ENCODE results near the gene HOXB7.
A peak's percentile ranks its signal among the peaks of the same experiment; 100 is the strongest.

HOXB7 gene

DNA sequence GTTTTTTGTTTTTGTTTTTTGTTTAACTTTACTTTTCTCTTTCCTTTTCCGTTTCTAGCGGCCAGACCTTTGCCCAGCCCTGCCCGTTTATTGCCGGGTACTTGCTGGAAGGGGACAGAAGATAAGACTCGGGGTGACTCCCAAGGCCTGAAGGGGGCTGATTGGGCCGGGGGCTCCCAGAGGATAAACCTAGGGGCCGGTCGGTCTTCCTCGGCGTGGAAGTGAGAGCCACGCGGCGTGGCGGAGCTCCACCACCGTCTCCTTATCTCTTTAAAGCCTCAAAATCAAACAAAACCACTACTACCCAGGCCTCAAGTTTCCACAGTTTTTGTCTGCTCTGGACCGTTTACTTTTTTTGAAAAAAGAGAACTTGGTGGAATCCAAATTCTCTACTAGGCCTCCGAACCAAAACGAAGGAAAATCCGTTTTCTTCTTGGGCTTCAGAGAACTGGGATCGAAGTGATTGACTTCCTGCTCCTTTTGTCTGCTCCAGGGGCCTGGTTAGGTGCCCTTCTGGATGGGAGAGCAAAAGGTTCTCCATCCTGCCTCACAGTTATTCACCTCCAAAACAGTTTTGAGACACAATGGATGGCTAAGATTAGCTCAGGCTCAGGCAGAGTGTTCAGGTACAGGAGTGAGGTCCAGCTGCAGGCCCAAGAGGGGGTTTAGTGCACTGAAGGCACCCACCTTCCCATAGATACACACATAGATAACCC, 23.8 kb upstream of the HOXB7 start:
- Histone ChIP-seq H3K27me3 (replicated peaks in 2 of 5; ENCODE audit: control insufficient read depth in 4 of 5, insufficient read depth in 5 of 5, low read length in 4 of 5) (peaks cover 13 to 97% (median 64%) of the 10 kb centered on the region in 5 experiments), H3K36me3 (ENCODE audit: control insufficient read depth in 4 of 4, insufficient read depth in 4 of 4, low read length in 3 of 4) (no peaks in the 10 kb centered on the region), H3K4me1 (ENCODE audit: control extremely low read depth in 1 of 4, control insufficient read depth in 4 of 4, insufficient read depth in 4 of 4, low read length in 3 of 4) (peaks cover 0 to 14% (median 6%) of the 10 kb centered on the region in 4 experiments), H3K27ac (ENCODE audit: insufficient read depth in 1 of 2, low read depth in 1 of 2, low read length in 2 of 2, poor library complexity in 1 of 2, severe bottlenecking in 2 of 2) (no peak overlapping the region), H3K4me3 (ENCODE audit: control insufficient read depth in 1 of 7, extremely low read depth in 1 of 7, insufficient read depth in 4 of 7, low read depth in 2 of 7, low read length in 6 of 7) (no peak overlapping the region), H3K9me3 (ENCODE audit: control extremely low read depth in 1 of 5, control insufficient read depth in 4 of 5, insufficient read depth in 2 of 5, low read depth in 1 of 5, low read length in 4 of 5) (no peaks in the 10 kb centered on the region)
- CTCF ChIA-PET: interaction anchor here (2.5 to 3.5 kb wide), 3 partner anchors 9 to 20 kb away, joined by 8 to 27 read pairs (median 14); partner anchors contain the start of genes HOXB8 and HOXB9
- no peak for DNase-seq
- 59% methylated on average over 8 of the region's 20 CpGs for WGBS (ENCODE audit: insufficient coverage)
- POLR2A ChIA-PET: no interaction called here

DNA sequence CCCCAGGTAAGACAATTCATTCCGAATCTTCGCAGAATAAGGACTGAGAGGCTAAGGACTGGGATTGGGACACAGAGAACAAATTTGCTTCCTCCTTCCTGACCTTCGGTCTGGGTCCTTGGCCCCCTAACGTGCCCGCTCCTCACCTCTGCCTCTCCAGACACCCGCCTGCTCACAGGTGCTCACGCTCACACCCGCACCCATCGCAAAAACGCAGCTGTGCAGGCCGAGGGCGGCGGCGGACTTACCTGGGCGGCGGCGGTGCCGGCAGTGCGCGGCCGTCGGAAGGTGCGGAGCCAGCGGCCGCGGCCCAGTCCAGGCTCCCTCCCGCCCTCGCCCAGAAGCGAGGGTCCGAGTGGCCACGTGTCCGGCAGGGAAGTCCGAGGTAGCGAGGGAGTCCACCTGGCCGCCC, 22.5 kb upstream of the HOXB7 start:
- H3K4me1 ChIP-seq (ENCODE audit: control extremely low read depth in 1 of 4, control insufficient read depth in 4 of 4, insufficient read depth in 4 of 4, low read length in 3 of 4): peaks cover 0 to 14% (median 6%) of the 10 kb centered on the region in 4 experiments
- ChIA-PET POLR2A (no interaction called here), CTCF (interaction anchor here (2.6 kb wide), 1 partner anchor 12 kb away, joined by 12 read pairs; no protein-coding TSS in a partner anchor)
- no peaks in the 10 kb centered on the region for H3K9me3 ChIP-seq (ENCODE audit: control extremely low read depth in 1 of 5, control insufficient read depth in 4 of 5, insufficient read depth in 2 of 5, low read depth in 1 of 5, low read length in 4 of 5)
- H3K36me3 ChIP-seq (ENCODE audit: control insufficient read depth in 4 of 4, insufficient read depth in 4 of 4, low read length in 3 of 4): no peaks in the 10 kb centered on the region
- WGBS (ENCODE audit: insufficient coverage): 61% methylated on average over 30 of the region's 35 CpGs
- no peak overlapping the region for H3K27ac ChIP-seq (ENCODE audit: insufficient read depth in 1 of 2, low read depth in 1 of 2, low read length in 2 of 2, poor library complexity in 1 of 2, severe bottlenecking in 2 of 2)
- peaks cover 22 to 97% (median 60%) of the 10 kb centered on the region in 5 experiments for H3K27me3 ChIP-seq (replicated peaks in 2 of 5; ENCODE audit: control insufficient read depth in 4 of 5, insufficient read depth in 5 of 5, low read length in 4 of 5)
- H3K4me3 ChIP-seq (ENCODE audit: control insufficient read depth in 1 of 7, extremely low read depth in 1 of 7, insufficient read depth in 4 of 7, low read depth in 2 of 7, low read length in 6 of 7): no peak overlapping the region
- no peak for DNase-seq

DNA sequence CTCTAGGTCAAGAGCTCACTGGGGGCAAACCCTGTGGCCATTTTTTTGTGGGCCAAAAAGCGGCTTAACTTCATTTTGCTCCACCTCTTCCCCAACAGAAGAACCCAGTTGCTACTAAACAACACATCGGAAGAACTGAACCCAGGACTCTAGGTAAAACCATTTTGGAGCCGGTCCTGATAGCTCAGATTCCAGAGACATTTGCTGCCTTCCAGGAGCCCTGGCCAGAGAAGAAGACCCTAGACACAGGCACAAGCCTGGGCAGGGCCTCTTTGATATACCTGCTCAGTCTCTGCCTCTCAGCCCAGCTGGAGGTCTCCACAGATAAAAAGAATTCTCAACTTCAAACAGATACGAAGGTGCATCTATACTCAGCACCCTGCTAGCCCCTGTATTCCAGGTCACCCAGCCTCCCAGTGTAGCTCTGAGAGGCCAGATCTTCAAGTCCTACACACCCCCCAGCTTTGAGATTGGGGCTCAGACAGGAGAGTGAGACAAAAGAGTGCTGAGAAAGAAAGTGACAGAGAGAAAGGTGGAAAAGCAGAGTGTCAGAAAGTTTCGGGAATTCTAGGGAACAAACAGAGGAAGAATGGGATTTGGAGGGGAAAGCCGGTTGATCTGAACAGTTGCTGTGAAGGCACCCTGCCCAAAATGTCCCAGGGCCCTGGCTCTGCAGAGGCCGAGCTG, 21.9 kb upstream of the HOXB7 start:
- 95% methylated on average over 7 of the region's 7 CpGs for WGBS (ENCODE audit: insufficient coverage)
- Histone ChIP-seq H3K27ac (ENCODE audit: insufficient read depth in 1 of 2, low read depth in 1 of 2, low read length in 2 of 2, poor library complexity in 1 of 2, severe bottlenecking in 2 of 2) (no peak overlapping the region), H3K4me1 (ENCODE audit: control extremely low read depth in 1 of 4, control insufficient read depth in 4 of 4, insufficient read depth in 4 of 4, low read length in 3 of 4) (peaks cover 0 to 14% (median 6%) of the 10 kb centered on the region in 4 experiments), H3K36me3 (ENCODE audit: control insufficient read depth in 4 of 4, insufficient read depth in 4 of 4, low read length in 3 of 4) (no peaks in the 10 kb centered on the region), H3K27me3 (replicated peaks in 2 of 5; ENCODE audit: control insufficient read depth in 4 of 5, insufficient read depth in 5 of 5, low read length in 4 of 5) (peaks cover 21 to 97% (median 61%) of the 10 kb centered on the region in 5 experiments), H3K4me3 (ENCODE audit: control insufficient read depth in 1 of 7, extremely low read depth in 1 of 7, insufficient read depth in 4 of 7, low read depth in 2 of 7, low read length in 6 of 7) (no peak overlapping the region), H3K9me3 (ENCODE audit: control extremely low read depth in 1 of 5, control insufficient read depth in 4 of 5, insufficient read depth in 2 of 5, low read depth in 1 of 5, low read length in 4 of 5) (no peaks in the 10 kb centered on the region)
- ChIA-PET POLR2A (no interaction called here), CTCF (interaction anchor here (1.1 to 2.6 kb wide), 6 partner anchors 8 to 246 kb away, joined by 3 to 12 read pairs (median 4); no protein-coding TSS in a partner anchor)
- no peak for DNase-seq

DNA sequence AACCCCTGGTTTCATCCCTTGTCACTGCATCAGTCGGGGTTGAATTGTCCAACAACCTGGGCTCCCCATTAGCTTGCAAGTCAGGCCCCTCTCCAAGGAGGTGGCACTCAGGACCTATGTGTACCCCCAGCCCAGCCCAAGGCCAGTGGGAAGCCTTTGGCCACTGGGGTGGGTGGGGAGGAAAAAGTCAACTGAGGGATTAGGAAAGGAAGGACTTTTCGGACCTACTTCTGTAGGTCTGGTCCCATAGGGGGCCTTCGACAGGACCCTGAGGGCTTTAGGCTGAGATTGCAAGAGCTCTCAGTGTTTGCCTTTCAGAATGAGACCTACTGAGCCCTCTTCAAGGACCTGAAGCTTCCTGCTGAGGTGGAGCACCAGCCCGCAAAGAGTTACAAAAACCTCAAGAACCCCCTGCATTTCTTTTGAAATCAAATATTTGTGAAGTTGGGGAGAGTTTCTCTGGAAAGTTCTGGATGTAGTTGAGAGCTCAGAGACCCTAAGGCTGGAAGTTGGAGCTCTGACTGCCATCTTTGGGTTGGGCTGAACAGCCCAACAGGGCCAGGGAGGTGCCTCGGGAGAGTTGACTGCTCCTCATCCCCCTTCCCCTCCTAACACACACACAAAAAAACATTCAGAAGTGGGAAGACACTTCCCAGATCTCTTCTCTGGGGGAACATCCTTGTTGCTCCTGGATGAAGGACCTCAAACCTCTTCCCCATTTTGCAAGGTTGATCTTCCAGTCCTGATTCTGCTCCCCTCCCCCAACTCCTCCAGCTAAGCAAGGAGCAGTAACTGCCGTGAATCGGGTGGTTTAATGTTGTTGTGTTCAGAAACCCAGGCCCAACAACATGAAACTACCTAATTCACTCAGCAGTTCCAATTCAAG, 21.1 kb upstream of the HOXB7 start:
- Histone ChIP-seq H3K27ac (ENCODE audit: insufficient read depth in 1 of 2, low read depth in 1 of 2, low read length in 2 of 2, poor library complexity in 1 of 2, severe bottlenecking in 2 of 2) (peak overlapping the region in 1 of 2 experiments; percentile 76), H3K4me3 (ENCODE audit: control insufficient read depth in 1 of 7, extremely low read depth in 1 of 7, insufficient read depth in 4 of 7, low read depth in 2 of 7, low read length in 6 of 7) (no peak overlapping the region), H3K36me3 (ENCODE audit: control insufficient read depth in 4 of 4, insufficient read depth in 4 of 4, low read length in 3 of 4) (no peaks in the 10 kb centered on the region), H3K27me3 (replicated peaks in 2 of 5; ENCODE audit: control insufficient read depth in 4 of 5, insufficient read depth in 5 of 5, low read length in 4 of 5) (peaks cover 21 to 97% (median 64%) of the 10 kb centered on the region in 5 experiments), H3K9me3 (ENCODE audit: control extremely low read depth in 1 of 5, control insufficient read depth in 4 of 5, insufficient read depth in 2 of 5, low read depth in 1 of 5, low read length in 4 of 5) (no peaks in the 10 kb centered on the region), H3K4me1 (ENCODE audit: control extremely low read depth in 1 of 4, control insufficient read depth in 4 of 4, insufficient read depth in 4 of 4, low read length in 3 of 4) (peaks cover 0 to 15% (median 8%) of the 10 kb centered on the region in 4 experiments)
- DNase-seq: no peak
- CTCF ChIA-PET: interaction anchor here (1.1 to 2.6 kb wide), 7 partner anchors 8 to 247 kb away, joined by 3 to 12 read pairs (median 3); no protein-coding TSS in a partner anchor
- WGBS (ENCODE audit: insufficient coverage): 93% methylated on average over 3 of the region's 7 CpGs
- POLR2A ChIA-PET: no interaction called here

DNA sequence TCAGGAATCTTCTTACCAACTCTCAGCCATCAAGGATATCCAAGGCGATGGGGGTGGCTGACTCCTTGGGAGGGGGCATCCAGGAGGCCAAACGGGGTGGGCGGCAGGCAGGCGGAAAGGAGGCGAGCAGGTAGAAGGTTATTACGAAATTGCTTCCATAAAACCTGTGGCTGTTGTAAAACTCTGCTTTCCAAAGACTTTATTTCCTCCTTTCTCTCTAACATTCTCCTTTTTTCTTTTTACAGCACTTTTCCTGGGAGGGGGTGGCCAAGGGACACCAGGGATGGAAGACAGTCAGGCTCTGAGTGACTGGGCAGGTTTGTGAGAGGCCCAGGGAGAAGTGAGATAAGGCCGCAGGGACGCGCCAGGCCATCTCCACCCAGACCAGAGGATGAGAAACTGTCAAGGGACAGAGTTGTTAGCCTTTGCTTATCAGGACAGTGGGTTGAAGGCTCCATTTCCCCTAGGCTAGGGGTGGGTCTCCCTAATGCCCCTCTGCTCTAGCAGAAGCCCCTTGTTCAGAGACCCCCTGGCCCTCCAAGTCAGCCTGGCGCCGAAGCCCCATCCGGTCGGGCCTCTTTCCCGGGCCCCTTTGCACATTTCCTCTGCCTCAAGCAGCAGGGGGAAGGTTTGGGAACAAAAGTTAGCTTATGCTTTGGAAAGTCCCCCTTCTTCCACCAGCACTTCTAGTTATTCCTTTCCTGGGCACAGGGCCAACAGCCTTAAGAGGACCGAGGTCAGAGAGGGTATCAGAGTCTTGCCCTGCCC, 20.3 kb upstream of the HOXB7 start:
- no peak for DNase-seq
- H3K4me3 ChIP-seq (ENCODE audit: control insufficient read depth in 1 of 7, extremely low read depth in 1 of 7, insufficient read depth in 4 of 7, low read depth in 2 of 7, low read length in 6 of 7): no peak overlapping the region
- peaks cover 21 to 98% (median 60%) of the 10 kb centered on the region in 5 experiments for H3K27me3 ChIP-seq (replicated peaks in 2 of 5; ENCODE audit: control insufficient read depth in 4 of 5, insufficient read depth in 5 of 5, low read length in 4 of 5)
- H3K36me3 ChIP-seq (ENCODE audit: control insufficient read depth in 4 of 4, insufficient read depth in 4 of 4, low read length in 3 of 4): no peaks in the 10 kb centered on the region
- no peaks in the 10 kb centered on the region for H3K9me3 ChIP-seq (ENCODE audit: control extremely low read depth in 1 of 5, control insufficient read depth in 4 of 5, insufficient read depth in 2 of 5, low read depth in 1 of 5, low read length in 4 of 5)
- CTCF ChIA-PET: interaction anchor here (1.1 to 2.6 kb wide), 5 partner anchors 7 to 248 kb away, joined by 3 to 12 read pairs (median 4); no protein-coding TSS in a partner anchor
- POLR2A ChIA-PET: no interaction called here
- peak overlapping the region in 1 of 2 experiments; percentile 76 for H3K27ac ChIP-seq (ENCODE audit: insufficient read depth in 1 of 2, low read depth in 1 of 2, low read length in 2 of 2, poor library complexity in 1 of 2, severe bottlenecking in 2 of 2)
- peaks cover 0 to 18% (median 14%) of the 10 kb centered on the region in 4 experiments for H3K4me1 ChIP-seq (ENCODE audit: control extremely low read depth in 1 of 4, control insufficient read depth in 4 of 4, insufficient read depth in 4 of 4, low read length in 3 of 4)
- WGBS (ENCODE audit: insufficient coverage): 80% methylated on average over 15 of the region's 15 CpGs
